Measurements from ENCODE around the gene CDON. TPM values are rescaled to one million over a fixed set of nuclear protein-coding genes. Genes with fewer than 3 reads are reported as not detected.
"Not testable (repeated sequence)": the region's sequence is repeated elsewhere in the genome, so short reads cannot be mapped to it uniquely, and the experiment has no call there.

CDON gene
- total RNA-seq, 1 donor from 2014 or later, result 1.3 TPM

DNA sequence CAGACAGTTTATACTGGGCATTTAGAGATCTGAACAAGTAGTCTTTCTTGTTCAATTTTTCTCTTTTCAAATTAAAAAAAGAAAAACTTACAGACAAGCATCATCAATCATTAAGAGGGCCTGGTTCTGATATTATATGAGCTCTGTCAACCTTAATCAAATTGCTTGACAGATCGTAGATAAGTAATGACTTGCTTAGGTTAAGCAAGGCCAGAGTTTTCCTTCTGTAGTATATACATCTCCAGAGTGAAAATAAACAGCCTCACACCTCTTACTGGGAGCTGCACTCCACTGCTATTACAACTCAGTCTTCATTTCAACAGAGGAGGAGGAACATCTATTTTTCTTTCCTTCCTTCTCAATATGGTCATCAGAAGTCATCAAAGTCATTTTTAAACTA lies 13.5 kb downstream of the CDON start:
- Mint-ChIP-seq H3K27ac (no peak overlapping the region), H3K4me1 (ENCODE audit: low read depth) (no peaks in the 10 kb centered on the region), H3K36me3 (ENCODE audit: low read depth) (no peaks in the 10 kb centered on the region), H3K4me3 (no peak overlapping the region), H3K27me3 (ENCODE audit: insufficient read depth) (peaks cover 4% of the 10 kb centered on the region), H3K9me3 (no peaks in the 10 kb centered on the region)
- intact Hi-C loops (cut with micrococcal nuclease), result no loop called here
- no peak for DNase-seq (ENCODE audit: low spot score)

GRCh38 chr11:126048197-126048596 lies 14.5 kb downstream of the CDON start:
- Mint-ChIP-seq H3K4me1 (ENCODE audit: low read depth) (no peaks in the 10 kb centered on the region), H3K27ac (no peak overlapping the region), H3K9me3 (no peaks in the 10 kb centered on the region), H3K4me3 (no peak overlapping the region), H3K27me3 (ENCODE audit: insufficient read depth) (peaks cover 4% of the 10 kb centered on the region), H3K36me3 (ENCODE audit: low read depth) (no peaks in the 10 kb centered on the region)
- intact Hi-C loops (cut with micrococcal nuclease), result no loop called here
- DNase-seq (ENCODE audit: low spot score), result no peak

DNA sequence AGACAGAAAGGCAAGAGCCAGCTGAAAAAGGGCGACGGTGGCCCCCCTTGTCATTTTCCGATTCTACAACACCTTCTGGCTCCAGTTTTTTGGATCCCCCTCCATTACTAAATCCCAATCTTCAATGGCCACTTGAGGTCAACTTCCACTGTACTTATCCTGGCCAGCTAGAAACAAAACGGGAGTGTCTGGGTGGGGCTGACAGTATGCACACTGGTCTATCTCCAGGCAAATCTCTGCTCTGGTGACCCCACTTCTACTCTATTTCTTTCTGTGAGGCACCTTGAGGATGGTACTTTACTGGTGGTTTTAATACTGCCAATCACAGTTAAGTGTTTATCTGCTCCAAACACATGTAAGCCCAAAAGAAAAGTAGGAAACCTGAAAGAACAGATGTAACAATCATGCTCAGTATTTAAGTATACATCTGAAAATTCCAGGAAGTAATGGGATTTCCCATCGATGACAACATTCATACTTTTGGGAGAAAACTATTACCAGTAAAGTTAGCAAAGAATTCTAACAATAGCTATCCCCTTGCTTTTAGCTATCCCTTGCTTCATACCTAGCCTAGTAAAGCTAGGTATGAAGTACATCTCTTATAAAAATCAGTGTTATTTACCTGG lies 16.0 kb downstream of the CDON start:
- no peak for DNase-seq (ENCODE audit: low spot score)
- Mint-ChIP-seq H3K9me3 (no peaks in the 10 kb centered on the region), H3K4me1 (ENCODE audit: low read depth) (no peaks in the 10 kb centered on the region), H3K27ac (no peak overlapping the region), H3K36me3 (ENCODE audit: low read depth) (no peaks in the 10 kb centered on the region), H3K4me3 (no peak overlapping the region), H3K27me3 (ENCODE audit: insufficient read depth) (peaks cover 4% of the 10 kb centered on the region)
- intact Hi-C loops (cut with micrococcal nuclease), result no loop called here

- Mint-ChIP-seq H3K27me3 (ENCODE audit: insufficient read depth) (peaks cover 4% of the 10 kb centered on the region), H3K36me3 (ENCODE audit: low read depth) (no peaks in the 10 kb centered on the region), H3K4me1 (ENCODE audit: low read depth) (no peaks in the 10 kb centered on the region), H3K9me3 (no peaks in the 10 kb centered on the region), H3K27ac (no peak overlapping the region), H3K4me3 (no peak overlapping the region)
- intact Hi-C loops (cut with micrococcal nuclease), result no loop called here
- DNase-seq (ENCODE audit: low spot score), result no peak
Measured at GRCh38 chr11:126039485-126040271, 23.0 kb downstream of the CDON start.

DNA sequence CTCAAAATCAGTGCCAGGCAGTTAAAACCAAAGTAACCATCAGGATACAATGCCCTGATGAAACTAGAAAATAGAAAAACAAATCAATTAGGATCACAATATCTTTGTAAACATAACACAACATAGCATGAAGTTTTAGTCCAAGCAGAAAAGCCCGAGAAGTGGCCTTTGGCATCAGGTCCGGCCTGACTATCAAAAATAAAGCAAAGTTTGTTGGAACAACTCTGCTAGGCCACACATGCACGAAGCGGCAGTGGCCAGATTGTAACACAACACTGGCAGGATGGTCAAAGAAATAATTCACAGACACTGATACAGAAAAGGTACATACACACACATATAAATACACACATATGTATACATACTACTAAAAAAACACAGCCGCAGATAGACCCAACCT lies 26.9 kb downstream of the CDON start:
- DNase-seq (ENCODE audit: low spot score), result no peak
- no peaks in the 10 kb centered on the region for H3K36me3 Mint-ChIP-seq (ENCODE audit: low read depth)
- H3K27me3 Mint-ChIP-seq (ENCODE audit: insufficient read depth), result peaks cover 4% of the 10 kb centered on the region
- H3K27ac Mint-ChIP-seq, result no peak overlapping the region
- no peak overlapping the region for H3K4me3 Mint-ChIP-seq
- H3K9me3 Mint-ChIP-seq, result no peaks in the 10 kb centered on the region
- intact Hi-C loops (cut with micrococcal nuclease), result no loop called here
- no peaks in the 10 kb centered on the region for H3K4me1 Mint-ChIP-seq (ENCODE audit: low read depth)

DNA sequence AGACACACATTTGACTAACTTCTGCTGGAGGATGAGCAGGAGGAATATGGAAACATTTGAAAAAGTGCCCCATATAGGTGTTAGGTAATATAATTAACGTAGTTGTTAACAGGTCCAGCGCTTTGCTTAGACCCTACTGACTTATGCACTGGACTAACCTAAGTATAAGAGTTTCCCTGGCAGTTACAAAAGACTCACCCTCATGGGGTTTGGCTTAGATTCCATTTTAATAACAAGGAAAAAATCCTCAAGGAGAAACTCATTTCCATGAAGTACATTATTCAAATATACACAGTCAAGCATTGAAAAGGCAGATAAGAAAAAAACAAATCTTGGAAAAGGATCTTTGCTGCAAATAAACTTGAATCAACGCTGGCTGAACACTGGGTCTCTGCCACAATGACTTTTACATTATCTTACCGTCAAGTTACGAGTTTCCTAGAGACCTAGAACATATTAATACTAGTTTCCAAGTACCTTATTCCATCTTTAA lies 27.7 kb downstream of the CDON start:
- no peaks in the 10 kb centered on the region for H3K4me1 Mint-ChIP-seq (ENCODE audit: low read depth)
- intact Hi-C loops (cut with micrococcal nuclease), result no loop called here
- DNase-seq (ENCODE audit: low spot score), result no peak
- no peak overlapping the region for H3K27ac Mint-ChIP-seq
- no peaks in the 10 kb centered on the region for H3K36me3 Mint-ChIP-seq (ENCODE audit: low read depth)
- H3K9me3 Mint-ChIP-seq, result no peaks in the 10 kb centered on the region
- H3K4me3 Mint-ChIP-seq, result no peak overlapping the region
- peaks cover 4% of the 10 kb centered on the region for H3K27me3 Mint-ChIP-seq (ENCODE audit: insufficient read depth)

DNA sequence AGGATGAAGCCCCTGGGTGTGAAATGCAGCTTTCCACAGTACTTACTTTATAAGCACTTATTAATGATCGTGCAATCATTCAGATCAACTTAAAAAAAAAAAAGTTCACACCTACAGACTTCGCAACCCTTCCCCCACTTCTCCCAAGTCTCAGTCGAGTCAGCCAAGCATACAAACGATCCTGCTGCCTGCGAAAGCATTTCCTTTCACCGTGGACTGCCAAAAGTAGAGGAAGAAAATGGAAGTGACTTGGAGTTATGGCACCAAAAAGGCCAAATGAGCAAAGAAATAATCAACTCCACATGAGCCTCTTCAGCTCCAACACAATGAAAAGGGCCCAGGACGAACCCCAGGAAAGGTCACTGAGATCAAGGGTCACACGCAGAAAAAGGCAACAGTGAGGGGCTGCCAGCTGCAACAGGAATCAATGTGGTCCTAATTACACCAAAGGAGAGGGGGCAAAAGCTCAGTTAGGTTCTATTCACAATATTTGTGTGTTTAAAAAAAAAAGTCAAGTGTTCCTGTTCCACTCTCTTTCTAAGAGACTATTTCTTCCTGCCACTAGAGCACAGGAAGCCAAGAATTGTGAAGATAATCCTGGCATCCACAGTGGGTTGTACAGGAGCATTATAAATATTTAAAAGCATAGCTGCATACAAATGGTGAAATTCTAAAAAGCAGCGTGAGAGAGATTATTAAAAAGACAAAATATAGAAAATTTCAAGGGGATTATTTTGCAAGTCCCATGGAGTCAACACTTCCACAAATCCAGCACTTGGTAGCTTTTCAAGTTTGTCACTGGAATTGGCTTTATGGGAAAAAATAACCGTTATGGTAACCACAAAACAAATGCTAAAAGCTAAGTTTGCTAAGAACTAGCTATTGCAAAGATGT lies 28.4 kb downstream of the CDON start:
- H3K4me1 Mint-ChIP-seq (ENCODE audit: low read depth), result no peaks in the 10 kb centered on the region
- intact Hi-C loops (cut with micrococcal nuclease), result no loop called here
- H3K4me3 Mint-ChIP-seq, result no peak overlapping the region
- peaks cover 4% of the 10 kb centered on the region for H3K27me3 Mint-ChIP-seq (ENCODE audit: insufficient read depth)
- no peak overlapping the region for H3K27ac Mint-ChIP-seq
- no peak for DNase-seq (ENCODE audit: low spot score)
- H3K36me3 Mint-ChIP-seq (ENCODE audit: low read depth), result no peaks in the 10 kb centered on the region
- no peaks in the 10 kb centered on the region for H3K9me3 Mint-ChIP-seq

DNA sequence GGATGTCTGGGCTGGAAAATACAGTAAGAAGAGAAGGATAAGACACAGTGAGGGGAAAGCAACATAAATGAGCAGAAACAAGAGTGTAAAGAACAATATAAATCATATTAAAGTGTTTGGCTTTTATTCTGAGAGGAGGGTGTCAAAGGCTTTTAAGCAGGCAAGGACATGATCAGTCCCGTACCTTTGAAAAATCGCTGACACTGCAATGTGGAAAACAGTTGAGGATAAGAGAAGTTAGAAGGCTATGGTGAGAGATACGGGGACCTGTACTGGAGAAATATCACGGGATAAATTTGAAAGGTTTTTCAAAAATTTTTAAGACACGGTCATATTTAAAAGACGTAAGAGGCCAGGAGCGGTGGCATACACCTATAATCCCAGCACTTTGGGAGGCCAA lies 30.3 kb downstream of the CDON start:
- Mint-ChIP-seq H3K27me3 (ENCODE audit: insufficient read depth) (no peaks in the 10 kb centered on the region), H3K36me3 (ENCODE audit: low read depth) (no peaks in the 10 kb centered on the region), H3K4me3 (no peak overlapping the region), H3K4me1 (ENCODE audit: low read depth) (no peaks in the 10 kb centered on the region), H3K27ac (no peak overlapping the region), H3K9me3 (no peaks in the 10 kb centered on the region)
- DNase-seq (ENCODE audit: low spot score), result no peak
- intact Hi-C loops (cut with micrococcal nuclease), result no loop called here

GRCh38 chr11:126029805-126030204 lies 32.9 kb downstream of the CDON start:
- H3K27ac Mint-ChIP-seq, result no peak overlapping the region

GRCh38 chr11:126029237-126029636 lies 33.4 kb downstream of the CDON start:
- H3K9me3 Mint-ChIP-seq, result no peaks in the 10 kb centered on the region
- no peak for DNase-seq (ENCODE audit: low spot score)
- no peaks in the 10 kb centered on the region for H3K36me3 Mint-ChIP-seq (ENCODE audit: low read depth)
- intact Hi-C loops (cut with micrococcal nuclease), result no loop called here
- no peak overlapping the region for H3K4me3 Mint-ChIP-seq
- no peak overlapping the region for H3K27ac Mint-ChIP-seq
- H3K27me3 Mint-ChIP-seq (ENCODE audit: insufficient read depth), result no peaks in the 10 kb centered on the region
- no peaks in the 10 kb centered on the region for H3K4me1 Mint-ChIP-seq (ENCODE audit: low read depth)

More at GRCh38 chr11:126029805-126030204, 32.9 kb downstream of the CDON start:
- H3K27me3 Mint-ChIP-seq (ENCODE audit: insufficient read depth), result no peaks in the 10 kb centered on the region
- H3K4me1 Mint-ChIP-seq (ENCODE audit: low read depth), result no peaks in the 10 kb centered on the region
- DNase-seq (ENCODE audit: low spot score), result no peak
- no peaks in the 10 kb centered on the region for H3K9me3 Mint-ChIP-seq
- intact Hi-C loops (cut with micrococcal nuclease), result no loop called here
- H3K36me3 Mint-ChIP-seq (ENCODE audit: low read depth), result no peaks in the 10 kb centered on the region
- H3K4me3 Mint-ChIP-seq, result no peak overlapping the region

DNA sequence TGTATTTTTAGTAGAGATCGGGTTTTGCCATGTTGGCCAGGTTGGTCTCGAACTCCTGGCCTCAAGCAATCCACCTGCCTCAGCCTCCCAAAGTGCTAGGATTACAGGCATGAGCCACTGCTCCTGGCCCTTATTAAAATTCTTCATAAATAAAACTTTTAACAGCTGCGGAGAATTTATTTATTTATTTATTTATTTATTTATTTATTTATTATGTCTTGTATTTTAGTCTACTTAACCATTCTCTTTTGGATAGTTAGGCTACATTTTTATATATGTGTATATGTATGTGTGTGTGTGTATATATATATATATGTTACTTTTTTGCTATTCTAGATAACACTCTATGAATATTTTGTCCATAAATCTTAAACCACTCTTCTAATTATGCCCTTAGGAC lies 34.1 kb downstream of the CDON start:
- H3K4me3 Mint-ChIP-seq; H3K4me1 Mint-ChIP-seq (ENCODE audit: low read depth); H3K27me3 Mint-ChIP-seq (ENCODE audit: insufficient read depth); H3K36me3 Mint-ChIP-seq (ENCODE audit: low read depth); H3K27ac Mint-ChIP-seq; DNase-seq (ENCODE audit: low spot score); H3K9me3 Mint-ChIP-seq; intact Hi-C loops (cut with micrococcal nuclease): not testable (repeated sequence)

DNA sequence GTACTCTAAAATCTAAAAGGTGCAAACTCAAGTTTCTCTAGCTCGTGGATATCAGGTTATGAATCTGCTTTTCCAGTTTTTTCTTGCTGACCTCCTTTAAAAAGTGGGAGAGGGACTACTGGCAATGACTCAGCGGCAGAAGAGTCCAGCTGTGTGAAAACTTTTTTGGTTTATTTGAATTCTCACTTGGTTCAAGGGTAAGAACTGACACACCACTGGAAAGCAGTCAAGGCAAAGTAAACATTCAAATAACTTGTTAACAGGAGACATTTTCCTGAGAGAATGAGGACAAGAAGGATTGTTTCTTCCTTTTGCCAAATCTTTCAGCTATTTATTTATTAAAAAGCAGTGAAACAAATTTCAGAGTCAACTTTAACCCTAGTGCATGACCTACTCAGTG lies 36.1 kb downstream of the CDON start:
- intact Hi-C loops (cut with micrococcal nuclease), result no loop called here
- Mint-ChIP-seq H3K27ac (no peak overlapping the region), H3K36me3 (ENCODE audit: low read depth) (no peaks in the 10 kb centered on the region), H3K9me3 (no peaks in the 10 kb centered on the region), H3K27me3 (ENCODE audit: insufficient read depth) (no peaks in the 10 kb centered on the region), H3K4me3 (no peak overlapping the region), H3K4me1 (ENCODE audit: low read depth) (no peaks in the 10 kb centered on the region)
- DNase-seq (ENCODE audit: low spot score), result no peak

DNA sequence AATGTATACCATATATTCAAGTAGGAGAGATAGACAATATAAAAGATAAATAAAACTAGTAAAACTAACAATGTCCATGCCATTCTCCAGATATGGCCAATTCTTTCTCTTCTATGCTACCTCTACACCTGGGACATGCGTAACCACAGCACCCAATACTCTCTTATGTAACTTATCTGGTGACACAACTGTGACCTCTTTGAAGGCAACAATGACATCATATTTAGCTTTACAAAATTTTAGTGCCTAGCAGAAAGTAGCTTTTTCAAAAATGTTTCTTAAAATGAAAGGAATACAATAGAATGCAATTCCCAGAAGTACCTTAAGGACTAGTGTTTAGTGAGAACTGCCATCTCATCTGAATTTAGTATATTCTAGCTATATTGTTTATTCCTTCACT lies 36.8 kb downstream of the CDON start:
- no peak for DNase-seq (ENCODE audit: low spot score)
- no peaks in the 10 kb centered on the region for H3K36me3 Mint-ChIP-seq (ENCODE audit: low read depth)
- H3K4me1 Mint-ChIP-seq (ENCODE audit: low read depth), result no peaks in the 10 kb centered on the region
- no peaks in the 10 kb centered on the region for H3K9me3 Mint-ChIP-seq
- intact Hi-C loops (cut with micrococcal nuclease), result no loop called here
- H3K27ac Mint-ChIP-seq, result no peak overlapping the region
- H3K27me3 Mint-ChIP-seq (ENCODE audit: insufficient read depth), result no peaks in the 10 kb centered on the region
- H3K4me3 Mint-ChIP-seq, result no peak overlapping the region

Data from activated T-helper 1 cell treated with anti-CD3 and anti-CD28 coated beads, Interleukin-12 subunit alpha, Interleukin-12 subunit beta, Interleukin-2, Interleukin-4 antibody, amounts not matched to agents 30 ng/mL and 10 ng/mL and 1 ng/mL, durations not matched to agents 14 hours and 24 hours and 36 hours (primary cell).